Activated naive CD4-positive, alpha-beta T cell treated with Interleukin-2 at 50 U/mL for 16 hours (primary cell): ENCODE measurements around the gene TRAPPC2.
A peak's percentile ranks its signal among the peaks of the same experiment; 100 is the strongest.
"Not testable (repeated sequence)": the region's sequence is repeated elsewhere in the genome, so short reads cannot be mapped to it uniquely, and the experiment has no call there.

Experiments used
- DNase-seq: peaks from one replicate; pipeline ENCODE4 v3.0.0-alpha.2; 2020

TRAPPC2 gene

GRCh38 chrX:13697455-13697854 is 37.0 kb downstream of the TRAPPC2 start:
- DNase-seq = no peak

GRCh38 chrX:13695601-13696115 is 38.8 kb downstream of the TRAPPC2 start:
- DNase-seq = no peak

- no peak for DNase-seq
Observed at GRCh38 chrX:13694983-13695382, 39.4 kb downstream of the TRAPPC2 start.

- no peak for DNase-seq
Observed at GRCh38 chrX:13694359-13694758, 40.1 kb downstream of the TRAPPC2 start.

- DNase-seq = no peak
Observed at GRCh38 chrX:13693341-13693961, 41.0 kb downstream of the TRAPPC2 start.

DNA sequence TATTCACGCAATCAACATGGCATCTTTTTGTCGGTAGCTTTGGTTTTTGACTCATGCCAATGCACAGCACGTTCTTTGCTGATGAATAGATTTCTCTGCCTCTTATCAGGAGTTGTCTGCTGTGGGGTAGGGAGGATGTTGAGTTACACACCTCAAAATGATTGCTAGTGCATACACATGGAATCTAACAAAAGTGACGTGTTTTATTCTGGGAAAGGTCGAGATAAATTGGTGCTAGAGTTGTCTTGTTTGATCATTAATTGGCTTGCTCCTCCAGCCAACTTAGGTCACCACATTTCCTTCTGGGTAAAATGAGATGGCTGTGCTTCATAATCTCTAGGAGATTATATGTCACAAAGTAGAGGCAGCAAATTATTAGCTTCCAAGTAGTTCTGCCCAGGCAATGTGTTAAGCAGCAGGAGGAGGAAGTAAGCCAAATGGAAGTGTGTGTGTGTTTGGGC is 41.6 kb downstream of the TRAPPC2 start:
- no peak for DNase-seq

GRCh38 chrX:13691841-13692371 is 42.5 kb downstream of the TRAPPC2 start:
- no peak for DNase-seq

DNA sequence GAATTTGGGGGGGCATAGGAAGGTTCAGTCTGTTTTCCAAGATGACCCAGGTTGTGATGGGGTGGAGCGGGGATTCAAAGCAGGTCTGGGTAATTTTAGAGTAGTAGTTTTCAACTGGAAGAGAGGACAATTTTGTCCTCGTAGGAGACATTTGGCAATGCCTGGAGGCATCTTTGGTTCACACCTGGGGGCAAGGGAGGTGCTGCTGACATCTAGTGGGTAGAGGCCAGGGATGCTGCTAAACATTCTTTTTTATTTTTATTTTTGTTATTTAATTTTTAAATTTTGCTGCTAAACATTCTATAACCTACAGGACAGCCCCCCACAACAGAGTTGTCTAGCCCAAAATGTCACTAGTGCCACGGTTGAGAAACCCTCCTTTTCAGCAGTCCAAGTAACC is 43.6 kb downstream of the TRAPPC2 start:
- DNase-seq = no peak

GRCh38 chrX:13689741-13690211 is 44.6 kb downstream of the TRAPPC2 start:
- DNase-seq = no peak

DNA sequence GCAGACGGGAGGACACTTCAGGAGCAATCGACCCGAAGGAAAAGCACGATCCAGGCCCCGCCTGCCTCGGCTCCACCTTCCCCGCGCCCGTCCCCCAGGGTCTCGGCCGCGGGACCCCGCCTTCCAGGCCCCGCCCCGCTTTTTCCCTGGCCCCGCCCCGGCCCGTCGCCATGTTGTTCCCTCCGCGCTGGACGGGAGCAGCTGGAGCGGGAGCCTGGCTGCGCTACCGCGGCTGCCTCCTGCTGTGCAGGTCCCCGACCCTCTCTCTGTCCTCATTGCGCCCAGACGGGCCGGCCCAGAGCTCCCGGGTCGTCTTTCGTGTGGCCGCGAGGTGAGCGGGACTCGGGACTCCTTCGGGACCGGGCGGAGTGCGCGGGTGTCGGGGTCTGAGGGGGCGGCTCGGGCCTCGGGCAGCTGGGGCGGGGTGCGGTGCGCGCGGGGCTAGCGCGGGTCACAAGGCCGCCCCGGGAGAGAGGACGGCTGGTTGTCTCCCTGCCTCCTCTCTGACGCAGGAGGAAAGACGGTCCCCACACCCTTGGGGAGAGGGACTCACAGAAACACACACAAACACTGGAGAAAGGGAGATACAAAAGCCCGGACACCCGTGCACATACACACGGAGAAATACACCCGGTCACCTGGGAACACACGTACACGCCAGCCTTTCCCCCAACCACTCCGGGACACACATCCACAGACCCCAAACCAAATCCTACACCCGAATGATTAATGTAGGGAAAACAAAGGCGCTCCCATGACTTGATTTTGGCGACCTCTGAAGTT is 45.3 kb downstream of the TRAPPC2 start, which contains the start of gene RAB9A:
RAB9A (plus strand) TSS at position 171 of the 783 bp plus-strand sequence. CDS start 19,619 bp downstream, outside the sequence.
- DNase-seq = peak; percentile 84

DNA sequence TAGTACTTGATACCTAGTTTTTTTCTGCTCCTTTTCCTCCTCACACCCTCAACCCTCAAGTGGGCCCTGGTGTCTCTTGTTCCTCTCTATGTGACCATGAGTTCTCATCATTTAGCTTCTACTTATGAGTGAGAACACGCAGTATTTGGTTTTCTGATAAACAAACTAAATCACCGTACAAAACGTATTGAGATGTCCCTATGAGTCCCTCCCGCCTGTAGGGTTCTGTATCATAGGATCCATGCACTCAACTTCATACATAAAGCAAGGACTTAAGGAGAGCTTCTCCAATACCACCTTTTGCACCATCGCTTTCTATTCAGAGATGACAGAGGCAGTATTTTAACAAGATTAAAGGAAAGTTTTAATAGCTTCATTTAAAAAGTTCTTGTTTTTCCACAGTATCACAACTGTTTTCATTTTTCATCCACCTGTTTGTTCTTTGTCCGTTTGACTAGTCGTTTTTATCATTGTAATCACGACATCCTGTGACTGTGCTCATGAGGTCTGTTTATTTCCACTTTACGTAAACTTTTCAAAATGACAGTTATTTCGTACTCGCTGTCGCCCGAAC is 45.9 kb downstream of the TRAPPC2 start:
- no peak for DNase-seq

GRCh38 chrX:13687203-13687602 is 47.2 kb downstream of the TRAPPC2 start:
- no peak for DNase-seq

- no peak for DNase-seq
Observed at GRCh38 chrX:13685126-13685763, 49.2 kb downstream of the TRAPPC2 start.

- DNase-seq = no peak
Observed at GRCh38 chrX:13684361-13684760, 50.1 kb downstream of the TRAPPC2 start.

DNA sequence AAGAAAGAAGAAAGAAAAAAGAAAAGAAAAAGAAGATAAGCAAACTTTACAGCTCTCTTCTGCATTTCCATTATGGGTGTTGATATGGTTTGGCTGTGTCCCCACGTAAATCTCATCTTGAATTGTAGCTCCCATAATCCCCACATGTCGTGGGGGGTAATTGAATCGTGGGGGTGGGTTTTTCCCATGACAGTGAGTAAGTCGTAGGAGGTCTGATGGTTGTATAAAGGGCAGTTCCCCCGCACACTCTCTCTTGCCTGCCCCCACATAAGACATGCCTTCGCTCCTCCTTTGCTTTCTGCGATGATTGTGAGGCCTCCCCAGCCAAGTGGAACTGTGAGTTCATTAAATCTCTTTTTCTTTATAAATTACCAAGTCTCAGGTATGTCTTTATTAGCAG is 52.8 kb downstream of the TRAPPC2 start:
- DNase-seq = no peak

- not testable (repeated sequence) for DNase-seq
Observed at GRCh38 chrX:13679700-13680099, 54.7 kb downstream of the TRAPPC2 start.

- DNase-seq = no peak
Observed at GRCh38 chrX:13676885-13677284, 57.5 kb downstream of the TRAPPC2 start.

- DNase-seq = no peak
Observed at GRCh38 chrX:13673016-13673415, 61.4 kb downstream of the TRAPPC2 start.

- no peak for DNase-seq
Observed at GRCh38 chrX:13670197-13670596, 64.2 kb downstream of the TRAPPC2 start.

DNA sequence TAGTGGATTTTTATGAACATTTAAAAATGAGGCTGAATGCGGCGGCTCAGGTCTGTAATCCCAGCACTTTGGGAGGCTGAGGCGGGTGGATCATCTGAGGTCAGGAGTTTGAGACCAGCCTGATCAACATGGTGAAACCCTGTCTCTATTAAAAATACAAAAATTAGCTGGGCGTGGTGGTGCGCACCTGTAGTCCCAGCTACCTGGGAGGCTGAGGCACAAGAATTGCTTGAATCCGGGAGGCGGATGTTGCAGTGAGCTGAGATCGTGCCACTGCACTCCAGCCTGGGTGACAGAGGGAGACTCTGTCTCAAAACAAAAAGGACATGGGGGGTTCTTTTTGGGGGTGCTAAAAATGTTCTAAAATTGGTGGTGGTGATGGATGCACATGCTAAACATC is 64.7 kb downstream of the TRAPPC2 start:
- peak; percentile 16 for DNase-seq

DNA sequence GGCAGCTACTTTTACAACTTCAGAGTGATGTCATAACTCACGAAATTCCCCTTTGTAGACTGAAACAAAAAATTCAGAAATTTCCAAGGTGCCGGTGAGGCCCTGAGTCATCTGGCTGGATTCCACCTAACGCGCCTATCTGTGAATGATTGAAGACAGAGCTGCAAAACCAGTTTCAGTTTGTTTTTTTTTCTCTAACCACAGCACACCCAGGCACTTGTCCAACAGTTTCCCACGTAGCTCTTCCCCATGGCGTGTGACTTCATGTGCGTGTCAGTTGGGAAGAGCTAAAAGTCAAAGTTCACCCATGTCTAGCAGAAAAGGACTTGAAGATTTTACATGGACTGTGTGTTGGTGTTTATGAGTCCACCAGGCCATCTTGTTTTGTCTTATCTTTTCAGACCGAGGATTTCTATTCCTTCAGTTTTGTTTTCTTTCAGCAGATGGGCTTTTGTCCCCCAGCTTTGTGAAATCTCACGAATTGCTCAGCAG is 65.1 kb downstream of the TRAPPC2 start:
- DNase-seq = peak; percentile 67

GRCh38 chrX:13667919-13668318 is 66.5 kb downstream of the TRAPPC2 start:
- DNase-seq = no peak

GRCh38 chrX:13666836-13667235 is 67.6 kb downstream of the TRAPPC2 start:
- no peak for DNase-seq
